NT2/D1 (cell line): ENCODE measurements around the gene LHFPL6.

Source experiments
- YY1 ChIP-seq: IDR thresholded peaks from 2 replicates; pipeline ENCODE4 v1.6.1; 2011; ENCODE audit not compliant: insufficient read length, insufficient read depth
- ZNF274 ChIP-seq: IDR thresholded peaks from 2 replicates; pipeline ENCODE4 v1.6.1; 2011; ENCODE audit warnings: mild to moderate bottlenecking, low read depth, low read length

- TF ChIP-seq ZNF274 (no peak), YY1 (no peak)
Measured at GRCh38 chr13:39345982-39346381, 257.0 kb downstream of the LHFPL6 start.
